Measurements from ENCODE around the gene DAZL. TPM values are rescaled to one million over a fixed set of nuclear protein-coding genes. Genes with fewer than 3 reads are reported as not detected.
"Not testable (repeated sequence)": the region's sequence is repeated elsewhere in the genome, so short reads cannot be mapped to it uniquely, and the experiment has no call there.

Gene DAZL
- total RNA-seq, 2 donors from 2014 or later = not detected

- Histone ChIP-seq H3K27me3 (no peaks in the 10 kb centered on the region), H3K4me1 (no peaks in the 10 kb centered on the region), H3K36me3 (replicated peaks in 1 of 2; ENCODE audit: insufficient read depth in 1 of 2, low read depth in 2 of 2) (no peaks in the 10 kb centered on the region), H3K27ac (no peak overlapping the region), H3K4me3 (no peak overlapping the region), H3K9me3 (no peaks in the 10 kb centered on the region)
- WGBS, 2 donors = 50 to 60% methylated on average over 2 of the region's 2 CpGs
- intact Hi-C loops (cut with DNase I) = no loop called here
- TF ChIP-seq CTCF (IDR thresholded peaks at IDR 0.05) = no peak
- TF ChIP-seq POLR2A (IDR thresholded peaks at IDR 0.05) = no peak
- ATAC-seq (no peak), DNase-seq (no peak)
These were observed 34.6 kb upstream of the DAZL start for GRCh38 chr3:16639806-16640205.

- Histone ChIP-seq H3K36me3 (replicated peaks in 1 of 2; ENCODE audit: insufficient read depth in 1 of 2, low read depth in 2 of 2) (no peaks in the 10 kb centered on the region), H3K4me3 (no peak overlapping the region), H3K27me3 (no peaks in the 10 kb centered on the region), H3K9me3 (no peaks in the 10 kb centered on the region), H3K4me1 (no peaks in the 10 kb centered on the region), H3K27ac (peak overlapping the region in 1 of 4 donors; percentile 33)
- ATAC-seq = no peak
- TF ChIP-seq POLR2A (IDR thresholded peaks at IDR 0.05) (no peak), CTCF (IDR thresholded peaks at IDR 0.05) (no peak)
- no peak for DNase-seq
- WGBS, 2 donors = 84 to 91% methylated on average over 3 of the region's 3 CpGs
- intact Hi-C loops (cut with DNase I) = no loop called here
These were observed 28.7 kb upstream of the DAZL start for GRCh38 chr3:16633948-16634347.

GRCh38 chr3:16632395-16632794 is 27.2 kb upstream of the DAZL start:
- TF ChIP-seq CTCF (IDR thresholded peaks at IDR 0.05) = no peak
- TF ChIP-seq POLR2A (IDR thresholded peaks at IDR 0.05) = no peak
- Histone ChIP-seq H3K4me1 (no peaks in the 10 kb centered on the region), H3K27ac (no peak overlapping the region), H3K9me3 (no peaks in the 10 kb centered on the region), H3K36me3 (replicated peaks in 1 of 2; ENCODE audit: insufficient read depth in 1 of 2, low read depth in 2 of 2) (no peaks in the 10 kb centered on the region), H3K4me3 (no peak overlapping the region), H3K27me3 (no peaks in the 10 kb centered on the region)
- DNase-seq = no peak
- WGBS, 2 donors = 68% methylated on average over 2 of the region's 2 CpGs
- intact Hi-C loops (cut with DNase I) = no loop called here
- ATAC-seq = no peak

GRCh38 chr3:16618721-16619120 is 13.5 kb upstream of the DAZL start:
- H3K36me3 ChIP-seq (replicated peaks in 1 of 2; ENCODE audit: insufficient read depth in 1 of 2, low read depth in 2 of 2) = no peaks in the 10 kb centered on the region
- ATAC-seq = no peak
- peaks cover 6% of the 10 kb centered on the region for H3K4me1 ChIP-seq
- DNase-seq = no peak
- no peak overlapping the region for H3K27ac ChIP-seq
- H3K9me3 ChIP-seq = no peaks in the 10 kb centered on the region
- TF ChIP-seq POLR2A (IDR thresholded peaks at IDR 0.05) (no peak), CTCF (IDR thresholded peaks at IDR 0.05) (no peak)
- no peaks in the 10 kb centered on the region for H3K27me3 ChIP-seq
- intact Hi-C loops (cut with DNase I) = no loop called here
- H3K4me3 ChIP-seq = no peak overlapping the region

- H3K4me1 ChIP-seq; intact Hi-C loops (cut with DNase I); H3K27ac ChIP-seq; H3K9me3 ChIP-seq; ATAC-seq; H3K27me3 ChIP-seq; DNase-seq; H3K36me3 ChIP-seq (replicated peaks in 1 of 2; ENCODE audit: insufficient read depth in 1 of 2, low read depth in 2 of 2); H3K4me3 ChIP-seq: not testable (repeated sequence)
- 75 to 77% methylated on average over 3 of the region's 3 CpGs for WGBS, 2 donors
These were observed 11.9 kb upstream of the DAZL start for GRCh38 chr3:16617155-16617554.

Measured in body of pancreas (tissue), 4 donors.